Measurements from ENCODE around the gene USF3.

The USF3 gene

GRCh38 chr3:113690482-113690881, 6.0 kb downstream of the USF3 start:
- Histone ChIP-seq H3K27me3 (ENCODE audit: insufficient read depth, low read depth) (no peaks in the 10 kb centered on the region), H3K9ac (no peak overlapping the region), H2AFZ (ENCODE audit: low read depth) (no peak overlapping the region), H3K4me2 (no peak overlapping the region), H3K4me3 (IDR thresholded peaks at IDR 0.05; ENCODE audit: insufficient read depth, low read depth, low read length) (no peak overlapping the region), H3K27ac (no peak overlapping the region), H3K36me3 (ENCODE audit: insufficient read depth) (no peaks in the 10 kb centered on the region), H4K20me1 (ENCODE audit: insufficient read depth) (no peaks in the 10 kb centered on the region), H3K79me2 (ENCODE audit: insufficient read depth, low read depth) (no peaks in the 10 kb centered on the region; the same call in 1 of the 2 replicates), H3K4me1 (ENCODE audit: low read depth, poor library complexity, severe bottlenecking) (peaks cover 7% of the 10 kb centered on the region)
- TF ChIP-seq, protein P1, sequence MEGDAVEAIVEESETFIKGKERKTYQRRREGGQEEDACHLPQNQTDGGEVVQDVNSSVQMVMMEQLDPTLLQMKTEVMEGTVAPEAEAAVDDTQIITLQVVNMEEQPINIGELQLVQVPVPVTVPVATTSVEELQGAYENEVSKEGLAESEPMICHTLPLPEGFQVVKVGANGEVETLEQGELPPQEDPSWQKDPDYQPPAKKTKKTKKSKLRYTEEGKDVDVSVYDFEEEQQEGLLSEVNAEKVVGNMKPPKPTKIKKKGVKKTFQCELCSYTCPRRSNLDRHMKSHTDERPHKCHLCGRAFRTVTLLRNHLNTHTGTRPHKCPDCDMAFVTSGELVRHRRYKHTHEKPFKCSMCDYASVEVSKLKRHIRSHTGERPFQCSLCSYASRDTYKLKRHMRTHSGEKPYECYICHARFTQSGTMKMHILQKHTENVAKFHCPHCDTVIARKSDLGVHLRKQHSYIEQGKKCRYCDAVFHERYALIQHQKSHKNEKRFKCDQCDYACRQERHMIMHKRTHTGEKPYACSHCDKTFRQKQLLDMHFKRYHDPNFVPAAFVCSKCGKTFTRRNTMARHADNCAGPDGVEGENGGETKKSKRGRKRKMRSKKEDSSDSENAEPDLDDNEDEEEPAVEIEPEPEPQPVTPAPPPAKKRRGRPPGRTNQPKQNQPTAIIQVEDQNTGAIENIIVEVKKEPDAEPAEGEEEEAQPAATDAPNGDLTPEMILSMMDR (conservative IDR thresholded peaks at IDR 0.05; ENCODE audit: low read depth, low read length): no peak

DNA sequence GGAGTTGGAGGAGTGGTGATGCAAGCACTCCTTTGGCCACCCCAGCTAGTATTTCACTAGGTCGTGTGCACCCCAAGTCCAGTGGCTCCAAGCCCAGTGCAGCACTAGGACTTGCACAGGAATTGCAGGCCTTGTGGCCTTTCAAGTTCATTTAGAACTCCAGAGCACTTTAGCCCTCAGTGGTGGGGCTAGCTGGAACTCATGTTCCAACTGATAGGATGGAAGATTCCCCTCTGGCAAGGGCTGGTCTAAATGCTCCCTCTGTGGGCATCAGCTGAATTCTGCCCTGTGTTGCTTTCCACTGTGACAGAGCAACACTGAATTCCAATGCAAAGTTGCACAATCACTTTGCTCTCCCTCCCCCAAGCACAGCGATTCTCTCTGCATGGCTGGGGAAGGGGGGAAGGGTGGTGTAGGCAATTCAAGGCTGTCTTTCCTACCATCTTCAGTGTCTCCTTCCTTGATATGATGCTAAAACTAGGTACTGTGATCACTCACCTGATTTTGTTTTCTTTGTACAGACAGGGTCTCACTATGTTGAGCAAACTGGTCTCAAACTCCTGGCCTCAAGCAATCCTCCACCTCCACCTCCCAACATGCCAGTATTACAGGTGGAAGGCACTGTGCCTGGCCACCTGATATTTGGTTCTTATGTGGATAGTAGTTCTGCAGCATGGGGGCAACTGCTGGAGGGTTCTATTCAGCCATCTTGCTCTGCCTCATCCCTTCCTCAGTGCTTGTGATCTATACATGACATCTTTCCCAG, 10.3 kb downstream of the USF3 start:
- Histone ChIP-seq H3K4me1 (ENCODE audit: low read depth, poor library complexity, severe bottlenecking) (no peaks in the 10 kb centered on the region), H3K4me2 (no peak overlapping the region), H3K9ac (no peak overlapping the region), H3K36me3 (ENCODE audit: insufficient read depth) (no peaks in the 10 kb centered on the region), H3K79me2 (ENCODE audit: insufficient read depth, low read depth) (no peaks in the 10 kb centered on the region), H3K27me3 (ENCODE audit: insufficient read depth, low read depth) (no peaks in the 10 kb centered on the region), H3K27ac (no peak overlapping the region), H2AFZ (ENCODE audit: low read depth) (no peak overlapping the region), H3K4me3 (IDR thresholded peaks at IDR 0.05; ENCODE audit: insufficient read depth, low read depth, low read length) (no peak overlapping the region), H4K20me1 (ENCODE audit: insufficient read depth) (no peaks in the 10 kb centered on the region)
- TF ChIP-seq, protein P1 (conservative IDR thresholded peaks at IDR 0.05; ENCODE audit: low read depth, low read length): no peak

DNA sequence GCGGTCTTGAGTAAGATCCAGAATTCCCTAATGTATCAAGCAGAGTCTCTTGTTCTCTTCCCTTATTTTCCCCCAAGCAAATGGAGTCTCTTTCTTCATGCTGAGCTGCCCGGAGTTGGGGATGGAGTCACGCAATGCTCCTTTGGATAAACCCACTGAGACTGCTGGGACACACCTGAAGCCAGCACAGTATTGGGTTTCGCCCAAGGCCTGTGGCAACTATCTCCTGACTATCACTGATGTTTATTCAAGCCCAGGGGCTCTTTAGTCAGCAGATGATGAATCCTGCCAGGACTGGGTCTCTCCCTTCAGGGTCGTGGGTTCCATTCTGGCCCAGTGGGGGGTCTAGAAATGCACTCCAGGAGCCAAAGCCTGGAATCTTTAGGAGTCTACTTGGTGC, 11.3 kb downstream of the USF3 start:
- Histone ChIP-seq H3K27me3 (ENCODE audit: insufficient read depth, low read depth) (no peaks in the 10 kb centered on the region), H3K4me2 (no peak overlapping the region), H3K9ac (no peak overlapping the region), H3K4me3 (IDR thresholded peaks at IDR 0.05; ENCODE audit: insufficient read depth, low read depth, low read length) (no peak overlapping the region), H3K79me2 (ENCODE audit: insufficient read depth, low read depth) (no peaks in the 10 kb centered on the region), H3K4me1 (ENCODE audit: low read depth, poor library complexity, severe bottlenecking) (no peaks in the 10 kb centered on the region), H3K36me3 (ENCODE audit: insufficient read depth) (no peaks in the 10 kb centered on the region), H4K20me1 (ENCODE audit: insufficient read depth) (no peaks in the 10 kb centered on the region), H3K27ac (no peak overlapping the region), H2AFZ (ENCODE audit: low read depth) (no peak overlapping the region)
- TF ChIP-seq, protein P1 (conservative IDR thresholded peaks at IDR 0.05; ENCODE audit: low read depth, low read length): no peak

DNA sequence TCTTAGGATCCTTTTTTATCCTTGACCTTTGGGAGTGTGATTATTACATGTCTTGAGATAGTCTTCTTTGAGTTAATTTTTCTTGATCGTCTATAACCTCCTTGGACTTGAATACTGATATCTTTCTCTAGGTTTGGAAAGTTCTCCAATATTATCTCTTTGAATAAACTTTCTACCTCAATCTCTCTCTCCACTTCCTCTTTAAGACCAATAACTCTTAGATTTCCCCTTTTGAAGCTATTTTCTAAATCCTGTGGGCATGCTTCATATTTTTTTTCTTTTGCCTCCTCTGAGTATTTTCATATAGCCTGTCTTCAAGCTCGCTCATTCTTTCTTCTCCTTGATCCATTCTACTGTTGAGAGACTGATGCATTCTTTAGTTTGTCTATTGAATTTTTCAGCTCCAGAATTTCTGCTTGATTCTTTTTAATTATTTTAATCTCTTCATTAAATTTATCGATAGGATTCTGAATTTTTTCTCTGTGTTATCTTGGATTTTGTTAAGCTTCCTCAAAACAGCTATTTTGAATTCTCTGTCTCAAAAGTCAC, 12.1 kb downstream of the USF3 start:
- H3K36me3 ChIP-seq (ENCODE audit: insufficient read depth): no peaks in the 10 kb centered on the region
- no peaks in the 10 kb centered on the region for H3K79me2 ChIP-seq (ENCODE audit: insufficient read depth, low read depth)
- H3K4me3 ChIP-seq (IDR thresholded peaks at IDR 0.05; ENCODE audit: insufficient read depth, low read depth, low read length): no peak overlapping the region
- no peak overlapping the region for H3K9ac ChIP-seq
- no peaks in the 10 kb centered on the region for H3K27me3 ChIP-seq (ENCODE audit: insufficient read depth, low read depth)
- H3K4me1 ChIP-seq (ENCODE audit: low read depth, poor library complexity, severe bottlenecking): no peaks in the 10 kb centered on the region
- no peak overlapping the region for H2AFZ ChIP-seq (ENCODE audit: low read depth)
- no peak overlapping the region for H3K27ac ChIP-seq
- H4K20me1 ChIP-seq (ENCODE audit: insufficient read depth): no peaks in the 10 kb centered on the region
- no peak overlapping the region for H3K4me2 ChIP-seq
- TF ChIP-seq, protein P1 (conservative IDR thresholded peaks at IDR 0.05; ENCODE audit: low read depth, low read length): no peak

All from KMS-11 (cell line).